Activated CD8-positive, alpha-beta memory T cell treated with anti-CD3 and anti-CD28 coated beads for 4 hours (primary cell): Measurements from ENCODE around the gene DISP3.

Experiments used
- DNase-seq, 2 donors: peaks; one replicate each; pipeline ENCODE4 v3.0.0-alpha.2; 2020; ENCODE audit warnings: low read depth in 2 of 2

Gene DISP3

DNA sequence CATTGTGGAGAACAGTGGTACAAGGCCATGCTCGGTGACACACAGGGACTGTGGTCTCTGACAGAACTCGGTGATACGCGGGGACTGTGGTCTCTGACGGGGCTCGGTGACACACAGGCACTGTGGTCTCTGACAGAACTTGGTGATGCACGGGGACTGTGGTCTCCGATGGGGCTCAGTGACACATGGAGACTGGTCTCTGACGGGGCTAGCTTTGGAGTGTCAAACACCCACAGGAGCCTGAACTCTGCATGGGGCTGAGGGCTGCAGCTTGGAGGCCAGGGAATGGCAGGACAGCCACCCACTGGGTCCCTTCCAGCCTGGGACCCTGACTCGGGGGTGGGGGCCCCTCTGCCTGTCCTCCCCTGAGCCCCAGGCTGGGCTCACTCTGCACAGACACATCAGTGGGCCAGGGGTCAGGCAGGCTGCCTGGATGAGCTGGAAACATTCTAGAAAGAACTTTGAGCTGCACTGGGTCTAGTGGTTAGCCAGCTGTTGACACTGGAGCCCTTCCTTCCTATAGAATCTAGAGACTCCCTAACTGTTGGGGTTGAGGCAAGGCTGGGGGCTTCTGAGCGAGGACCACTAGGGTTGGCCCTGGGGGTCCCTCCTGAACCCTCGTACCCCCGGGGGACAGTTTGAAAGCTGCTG is 49.8 kb downstream of the DISP3 start:
- no peak for DNase-seq

DNA sequence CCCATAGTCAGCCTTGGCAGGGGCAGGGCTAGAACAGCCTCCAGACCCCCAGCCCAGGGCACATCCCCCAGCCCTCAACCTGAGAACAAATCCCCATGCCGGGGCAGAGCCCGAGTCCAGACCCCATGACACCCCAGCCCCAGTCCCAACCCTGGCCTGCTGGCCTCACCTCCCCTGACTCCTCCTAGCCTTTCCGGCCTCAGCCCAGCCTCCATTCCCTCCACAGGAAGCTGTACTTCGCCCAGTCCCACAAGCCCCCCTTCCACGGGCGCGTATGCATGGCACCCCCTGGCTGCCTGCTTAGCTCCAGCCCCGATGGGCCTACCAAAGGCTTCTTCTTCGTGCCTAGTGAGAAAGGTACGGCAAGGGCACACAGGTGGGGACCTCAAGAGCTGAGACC is 50.4 kb downstream of the DISP3 start:
- no peak for DNase-seq

DNA sequence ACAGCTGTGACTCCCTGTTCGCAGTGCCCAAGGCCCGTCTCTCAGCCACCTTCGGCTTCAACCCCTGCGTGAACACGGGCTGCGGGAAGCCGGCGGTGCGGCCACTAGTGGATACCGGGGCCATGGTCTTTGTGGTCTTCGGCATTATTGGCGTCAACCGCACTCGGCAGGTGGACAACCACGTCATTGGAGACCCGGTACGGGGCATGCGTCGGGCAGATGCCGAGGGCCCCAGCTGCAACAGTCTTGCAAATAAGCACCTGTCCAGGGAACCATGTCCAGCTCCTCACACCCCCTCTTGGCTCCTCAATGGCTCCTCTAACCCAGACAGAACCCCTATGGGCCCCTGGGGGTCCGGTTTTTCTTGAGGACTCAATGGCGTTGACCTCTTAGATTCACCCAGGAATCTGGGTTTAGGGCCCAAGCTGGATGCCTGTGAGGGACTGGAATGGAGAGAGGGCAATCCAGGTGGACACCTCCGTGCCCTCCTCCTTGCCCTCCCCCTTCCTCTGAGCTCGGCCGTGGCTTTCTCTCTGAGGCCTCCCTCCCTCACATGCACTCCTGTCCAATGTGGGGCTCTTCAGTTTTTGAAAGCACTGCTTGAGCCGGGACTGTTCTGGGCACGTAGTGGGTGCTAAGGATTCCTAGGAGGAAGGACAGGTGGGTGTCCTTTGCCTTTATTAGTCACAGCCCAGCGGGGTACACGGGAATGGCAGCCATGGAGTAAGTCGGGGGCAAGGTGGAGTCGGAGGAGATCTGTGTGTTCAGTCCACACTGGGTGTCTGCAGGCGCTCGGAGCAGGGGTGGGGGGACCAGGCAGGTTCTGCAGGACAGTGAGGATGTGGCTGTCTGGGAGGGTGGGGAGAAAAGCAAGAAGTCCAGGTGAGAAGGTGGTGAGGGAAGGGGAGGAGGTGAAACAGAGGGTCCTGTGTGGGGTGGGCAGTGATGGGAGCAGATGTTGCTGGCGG is 51.1 kb downstream of the DISP3 start:
- DNase-seq = no peak

DNA sequence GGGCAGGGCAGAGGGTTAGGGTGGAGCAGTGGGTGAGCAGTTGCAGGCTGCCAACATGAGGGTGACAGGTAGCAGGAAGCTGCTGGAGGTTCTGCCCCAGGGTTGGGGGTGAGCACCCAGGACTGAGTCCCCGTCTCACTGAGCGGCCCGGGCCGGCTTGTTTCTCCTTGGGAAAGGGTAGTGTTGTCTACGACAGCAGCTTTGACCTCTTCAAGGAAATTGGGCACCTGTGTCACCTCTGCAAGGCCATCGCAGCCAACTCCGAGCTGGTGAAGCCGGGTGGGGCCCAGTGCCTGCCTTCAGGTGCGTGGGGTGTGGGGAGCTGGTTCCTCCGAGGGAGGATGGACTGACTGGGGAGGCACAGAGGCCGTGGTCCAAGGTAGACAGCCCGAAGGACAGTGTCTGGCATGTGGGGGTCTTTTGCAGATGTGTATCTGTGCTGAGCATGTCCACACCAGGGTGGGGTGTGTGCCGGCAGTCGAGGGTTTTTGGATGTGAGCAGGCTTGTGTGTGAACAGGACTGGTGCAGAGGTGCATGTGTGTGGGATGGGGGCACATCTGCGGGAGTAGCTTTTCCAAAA is 51.9 kb downstream of the DISP3 start:
- DNase-seq = no peak

DNA sequence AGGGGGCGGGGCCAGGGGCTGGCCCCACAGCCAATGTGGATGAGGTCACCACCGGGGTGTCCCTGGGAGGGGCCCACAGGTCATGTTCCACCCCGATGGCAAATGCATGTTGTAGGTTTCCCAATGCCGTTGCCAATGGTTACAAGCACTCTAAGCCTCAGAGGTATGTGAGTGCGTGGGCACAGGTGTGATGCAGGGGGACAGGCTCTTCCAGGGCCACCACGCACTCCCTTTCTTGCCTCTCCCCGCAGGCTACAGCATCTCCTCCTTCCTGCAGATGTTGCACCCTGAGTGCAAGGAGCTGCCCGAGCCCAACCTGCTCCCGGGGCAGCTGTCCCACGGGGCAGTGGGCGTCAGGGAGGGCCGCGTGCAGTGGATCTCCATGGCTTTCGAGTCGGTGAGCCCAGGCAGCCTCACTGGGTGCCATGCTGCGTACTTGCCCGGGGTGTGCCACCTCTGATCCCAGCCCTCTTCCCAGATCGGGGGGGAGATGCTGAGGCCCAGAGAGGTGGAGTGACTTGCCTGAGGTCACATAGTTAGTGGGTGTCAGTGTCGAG is 52.4 kb downstream of the DISP3 start:
- no peak for DNase-seq

DNA sequence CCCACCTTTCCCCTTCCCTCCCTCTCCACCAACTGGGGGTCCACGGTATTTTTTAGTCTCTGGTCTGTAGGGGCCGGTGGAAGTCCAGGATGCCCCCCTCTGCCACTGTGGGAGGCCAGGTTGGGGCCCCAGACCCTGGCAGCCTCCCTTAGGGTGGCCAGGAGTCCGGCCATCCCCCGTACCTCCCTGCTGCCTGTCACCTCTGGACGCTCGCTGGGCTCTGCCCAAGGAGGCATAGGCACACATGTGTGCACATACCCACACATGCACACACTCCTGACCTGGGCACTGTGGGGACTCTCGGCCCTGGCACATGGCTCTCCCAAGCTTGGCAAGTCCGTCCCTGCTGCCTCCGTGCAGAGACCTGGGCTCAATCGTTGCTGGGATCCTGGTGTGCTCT is 53.0 kb downstream of the DISP3 start:
- no peak for DNase-seq

DNA sequence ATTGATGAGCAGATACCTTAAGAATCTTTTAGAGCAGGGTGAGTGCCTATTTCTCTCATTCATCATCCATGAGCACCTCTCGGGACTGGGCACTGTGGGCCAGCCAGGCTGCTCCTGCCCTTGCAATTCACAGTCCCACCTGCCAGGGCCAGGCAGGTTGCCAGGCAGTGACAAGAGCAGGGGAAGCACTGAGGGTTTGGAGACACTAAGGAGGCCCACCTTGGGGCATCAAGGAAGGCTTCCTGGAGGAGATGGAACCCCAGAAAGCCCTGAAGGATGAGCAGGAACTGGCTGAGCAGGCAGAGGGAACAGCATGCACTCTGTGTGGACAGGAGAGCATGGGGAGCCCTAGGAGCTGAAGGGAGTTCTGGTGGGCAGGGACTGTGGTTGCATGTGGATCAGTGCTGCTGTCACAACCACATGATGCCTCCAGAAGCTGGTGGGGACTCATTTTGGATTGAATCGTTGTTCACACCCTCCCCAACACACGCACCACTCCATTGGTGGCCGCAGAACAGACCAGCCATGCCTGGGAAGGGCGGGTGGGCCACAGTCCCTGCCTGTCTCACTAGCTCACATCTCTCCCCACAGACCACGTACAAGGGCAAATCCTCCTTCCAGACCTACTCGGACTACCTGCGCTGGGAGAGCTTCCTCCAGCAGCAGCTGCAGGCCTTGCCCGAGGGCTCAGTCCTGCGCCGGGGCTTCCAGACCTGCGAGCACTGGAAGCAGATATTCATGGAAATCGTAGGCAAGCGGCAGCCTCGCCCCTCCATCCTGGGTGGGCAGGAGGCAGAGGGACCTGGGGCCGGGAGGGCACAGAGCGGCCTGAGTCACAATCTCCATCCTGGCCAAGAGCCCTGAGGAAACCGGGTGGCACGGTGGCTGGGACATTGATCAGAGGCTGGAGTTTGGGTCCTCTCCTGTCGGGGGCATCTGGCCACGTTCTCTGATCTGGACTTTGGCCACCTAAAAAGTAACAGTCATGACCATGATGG is 55.1 kb downstream of the DISP3 start:
- DNase-seq = no peak

DNA sequence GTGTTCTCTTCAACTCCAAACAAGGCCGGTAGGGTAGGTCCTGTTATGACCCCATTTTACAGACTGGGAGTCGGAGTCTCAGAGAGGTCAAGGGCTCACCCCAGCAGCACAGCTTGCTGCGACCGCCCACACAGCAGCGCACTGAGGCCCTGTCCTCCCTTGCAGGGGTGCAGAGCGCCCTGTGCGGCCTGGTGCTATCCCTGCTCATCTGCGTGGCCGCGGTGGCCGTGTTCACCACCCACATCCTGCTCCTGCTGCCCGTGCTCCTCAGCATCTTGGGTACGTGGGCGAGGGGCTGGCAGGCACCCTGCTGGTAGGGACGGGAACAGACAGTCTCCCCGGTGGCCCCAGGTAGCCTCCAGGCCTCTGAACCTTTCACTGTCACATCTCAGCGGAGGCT is 55.9 kb downstream of the DISP3 start:
- no peak for DNase-seq

DNA sequence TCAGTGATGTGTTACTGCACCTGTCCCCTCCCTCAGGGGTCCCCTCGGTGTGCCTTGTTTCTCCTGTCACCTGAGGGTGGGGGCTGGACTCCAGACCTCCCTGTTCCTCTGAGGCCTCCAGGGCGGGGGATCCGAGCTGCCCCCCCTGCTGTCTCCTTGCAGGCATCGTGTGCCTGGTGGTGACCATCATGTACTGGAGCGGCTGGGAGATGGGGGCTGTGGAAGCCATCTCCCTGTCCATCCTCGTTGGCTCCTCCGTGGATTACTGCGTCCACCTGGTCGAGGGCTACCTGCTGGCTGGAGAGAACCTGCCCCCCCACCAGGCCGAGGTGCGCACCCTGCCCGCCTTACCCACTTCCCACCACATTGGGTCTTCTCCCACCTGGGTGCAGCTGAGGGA is 56.4 kb downstream of the DISP3 start:
- no peak for DNase-seq

DNA sequence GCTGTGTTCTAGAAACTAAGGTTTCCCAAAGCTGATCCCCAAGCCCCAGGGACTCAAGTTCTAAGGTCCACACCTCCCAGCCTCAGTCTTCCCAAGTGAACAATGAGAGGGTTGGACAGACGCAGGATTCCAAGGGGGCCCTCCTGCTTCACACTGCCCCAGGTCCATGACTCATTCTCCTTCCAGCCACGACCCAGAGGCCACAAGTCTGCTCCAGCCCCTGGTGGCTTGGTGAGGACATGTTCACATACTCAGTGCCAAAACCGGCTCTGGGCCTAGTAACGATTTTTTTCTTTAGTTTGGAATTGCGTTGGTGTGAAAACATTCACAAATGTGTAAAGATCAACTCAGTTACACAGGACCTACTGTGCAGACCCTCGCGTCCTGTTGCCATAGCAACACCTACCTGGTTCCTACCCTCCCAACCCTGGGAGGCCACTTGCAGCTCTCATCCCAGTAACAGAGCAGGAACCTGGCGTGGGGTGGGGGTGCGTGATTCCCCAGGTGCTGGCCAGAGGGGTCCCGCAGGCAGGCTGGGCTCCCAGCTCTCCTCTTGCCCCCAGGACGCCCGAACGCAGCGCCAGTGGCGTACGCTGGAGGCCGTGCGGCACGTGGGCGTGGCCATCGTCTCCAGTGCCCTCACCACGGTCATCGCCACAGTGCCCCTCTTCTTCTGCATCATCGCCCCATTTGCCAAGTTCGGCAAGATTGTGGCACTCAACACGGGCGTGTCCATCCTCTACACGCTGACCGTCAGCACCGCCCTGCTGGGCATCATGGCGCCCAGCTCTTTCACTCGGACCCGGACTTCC is 57.0 kb downstream of the DISP3 start:
- DNase-seq = no peak

DNA sequence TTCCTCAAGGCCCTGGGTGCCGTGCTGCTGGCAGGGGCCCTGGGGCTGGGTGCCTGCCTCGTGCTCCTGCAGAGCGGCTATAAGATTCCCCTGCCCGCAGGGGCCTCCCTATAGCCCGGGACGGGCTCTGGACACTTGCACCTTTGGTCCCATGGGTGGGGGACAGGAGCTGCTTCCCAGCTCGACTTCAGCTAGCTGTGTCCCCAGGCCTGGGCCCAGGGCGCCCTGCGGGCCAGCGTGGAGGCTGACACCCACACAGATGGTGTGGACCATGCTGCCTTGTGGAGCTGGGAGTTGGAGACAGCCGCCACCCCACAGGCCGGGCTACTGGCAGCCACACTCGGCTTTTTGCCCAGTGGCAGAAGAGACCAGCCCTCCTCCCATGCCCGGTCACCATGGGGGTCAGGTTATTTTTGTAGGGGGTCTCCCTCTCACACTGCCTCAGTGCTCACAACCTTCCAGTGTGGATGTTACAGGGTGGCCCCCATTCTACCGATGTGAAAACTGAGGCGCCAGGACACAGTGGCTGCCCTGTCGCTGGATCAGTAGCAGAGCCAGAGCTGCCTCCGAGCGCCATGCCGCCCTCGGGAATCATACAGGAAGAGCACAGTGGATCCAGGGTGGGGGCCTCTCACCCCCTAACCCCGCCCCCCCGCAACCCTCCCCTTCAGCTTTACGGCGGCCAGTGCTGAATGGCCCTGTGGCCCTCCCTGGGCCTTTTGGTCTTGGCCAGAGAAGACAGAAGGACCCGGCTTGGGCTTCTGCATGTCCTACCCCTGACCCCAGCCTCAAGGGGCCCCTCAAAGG is 57.8 kb downstream of the DISP3 start:
- DNase-seq = no peak

DNA sequence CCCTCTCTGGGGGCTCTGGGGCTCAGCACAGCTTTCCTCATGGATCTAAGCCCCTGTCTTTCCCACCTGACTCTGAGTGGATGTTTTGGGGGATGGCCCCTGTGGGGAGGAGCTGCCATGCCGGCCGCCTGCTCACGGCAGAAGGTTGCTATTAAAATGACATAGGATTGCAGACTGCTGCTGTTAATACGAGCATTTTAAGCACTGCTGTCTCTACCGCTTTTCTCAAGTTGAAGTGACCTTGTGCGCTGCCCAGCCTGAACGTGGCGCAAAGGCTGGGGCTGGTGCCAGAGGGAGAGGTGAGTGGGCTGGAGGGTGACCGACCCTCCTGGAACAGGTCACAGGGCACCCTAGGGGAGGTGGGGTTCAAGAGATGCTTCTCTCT is 58.4 kb downstream of the DISP3 start:
- no peak for DNase-seq

DNA sequence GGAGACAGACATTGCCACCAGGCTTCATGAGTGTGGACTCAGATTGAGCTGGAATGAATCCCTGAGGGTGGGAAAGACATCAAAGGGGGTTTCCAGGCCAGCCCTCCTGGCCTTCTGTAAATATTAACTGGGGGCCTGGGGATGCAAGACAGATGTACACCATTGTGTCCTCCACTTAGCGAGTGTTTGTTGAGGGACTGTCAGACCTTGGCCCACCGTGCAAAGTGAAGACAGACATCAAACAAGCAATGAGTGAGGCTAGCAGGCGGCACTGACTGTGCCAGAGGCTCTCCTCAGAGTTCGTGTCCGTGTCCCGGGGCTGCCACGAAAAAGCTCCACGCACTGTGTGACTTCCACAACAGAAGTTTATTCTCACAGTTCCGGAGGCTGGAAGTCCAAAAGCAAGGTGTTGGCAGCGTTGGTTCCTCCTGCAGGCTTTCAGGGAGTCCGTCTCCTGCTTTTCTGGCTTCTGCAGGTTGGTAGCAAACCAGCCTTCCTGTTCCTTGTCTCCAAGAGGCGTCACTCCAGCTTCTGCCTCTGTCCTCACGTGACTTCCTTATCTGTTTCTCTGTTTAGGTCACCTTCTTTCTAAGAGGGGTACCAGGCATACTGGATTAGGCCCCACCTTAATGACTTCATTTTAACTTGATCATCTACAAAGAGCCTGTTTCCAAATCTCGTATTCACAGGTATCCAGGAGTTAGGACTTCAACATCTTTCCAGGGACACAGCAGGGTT is 59.1 kb downstream of the DISP3 start:
- no peak for DNase-seq

DNA sequence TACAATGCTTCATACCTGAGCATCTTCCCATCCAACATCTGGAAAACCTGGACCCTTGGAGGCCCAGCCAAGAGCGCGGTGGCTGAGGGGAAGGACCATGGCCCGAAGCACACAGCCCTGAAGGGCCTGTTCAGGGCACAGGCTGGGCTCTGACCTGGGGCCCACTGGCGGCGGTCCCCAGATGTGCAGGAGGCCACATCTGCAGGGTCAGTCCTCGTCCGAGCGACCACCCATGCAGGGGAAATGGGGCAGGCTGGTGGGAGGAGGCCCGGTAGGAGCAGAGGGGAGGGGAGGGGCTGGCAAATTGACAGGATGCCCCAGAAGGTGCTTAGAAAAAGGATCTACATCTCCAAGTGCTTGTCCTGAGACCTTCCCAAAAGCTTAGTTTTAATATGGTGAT is 59.9 kb downstream of the DISP3 start:
- DNase-seq = no peak

DNA sequence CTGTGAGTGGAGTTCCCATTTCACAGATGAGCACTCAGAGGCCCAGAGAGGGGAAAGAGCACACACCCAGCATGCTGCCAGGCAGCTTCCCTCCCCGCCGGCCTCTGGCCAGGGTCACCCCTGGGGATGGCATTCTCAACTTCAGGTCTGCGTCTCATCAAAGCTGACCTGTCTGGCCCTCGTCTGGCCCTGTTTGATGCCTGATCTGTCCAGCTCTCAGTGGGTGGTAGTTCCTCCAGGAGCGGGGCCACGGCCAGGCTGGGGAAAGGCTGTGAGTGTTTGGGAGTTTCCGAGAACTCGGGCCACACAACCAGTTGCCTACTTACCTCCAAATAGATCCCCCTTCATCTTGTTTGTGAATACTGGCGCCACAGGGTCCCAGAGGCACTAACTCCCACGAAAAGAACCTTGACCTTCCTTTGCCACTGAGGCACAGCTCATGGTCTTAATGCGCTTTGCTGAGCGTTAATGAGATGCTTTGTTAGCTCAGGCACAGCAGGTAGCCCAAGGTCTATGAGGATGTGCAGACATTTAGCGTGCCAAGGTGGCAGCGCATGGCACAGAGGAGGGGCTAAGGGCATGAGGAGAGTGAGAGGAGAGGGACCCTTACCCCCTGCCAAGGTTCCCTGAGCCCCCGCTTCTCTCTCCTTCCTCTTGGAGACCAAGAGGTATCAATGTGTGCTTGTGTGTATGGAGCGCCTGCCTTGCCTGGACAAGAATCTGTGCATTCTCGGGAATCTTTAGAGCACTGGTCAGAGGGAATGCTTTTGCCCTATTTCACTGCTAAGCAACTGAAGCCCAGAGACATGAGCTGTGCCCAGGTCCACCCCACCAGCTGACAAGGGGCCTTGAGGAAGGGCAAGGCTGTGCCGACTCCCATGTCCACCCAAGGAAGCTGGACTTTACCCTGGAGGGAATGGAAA is 61.2 kb downstream of the DISP3 start:
- DNase-seq = no peak

DNA sequence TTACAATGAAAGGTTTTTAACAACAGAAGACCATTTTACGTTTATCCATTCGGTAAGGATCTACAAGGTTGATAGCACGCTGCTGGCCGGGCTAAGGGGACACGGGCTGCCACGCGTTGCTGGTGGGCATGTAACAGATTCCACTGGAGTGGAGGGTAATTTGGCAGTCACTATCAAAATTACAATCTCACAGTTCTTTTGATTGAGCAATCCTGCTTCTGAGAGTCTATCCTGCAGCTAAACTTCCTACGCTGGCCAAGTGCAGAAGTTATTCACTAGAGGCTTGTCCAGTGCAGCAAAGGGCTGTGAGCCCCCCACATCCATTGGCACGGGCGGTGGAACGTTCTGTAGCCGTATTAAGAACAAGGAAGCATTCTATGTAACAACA is 61.8 kb downstream of the DISP3 start:
- DNase-seq = no peak

DNA sequence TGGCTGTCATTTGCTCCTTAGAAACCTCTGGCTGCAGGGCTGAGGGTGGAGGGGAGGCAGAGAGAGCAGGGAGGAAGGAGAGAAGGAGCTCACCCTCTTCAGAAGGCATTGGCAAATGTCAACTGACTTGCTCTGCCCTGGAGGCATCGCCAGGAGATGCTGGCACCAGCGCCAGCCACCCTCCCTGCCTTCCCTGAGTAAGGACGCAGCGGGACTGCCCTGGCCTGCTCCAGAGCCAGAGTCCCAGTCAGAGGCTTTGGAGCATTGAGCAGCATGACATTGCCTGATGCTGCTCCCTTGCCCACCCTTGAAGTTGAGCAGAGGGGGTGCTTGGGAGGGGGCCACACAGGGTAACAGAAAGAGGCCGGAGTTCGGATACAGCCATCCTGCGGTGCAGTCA is 62.3 kb downstream of the DISP3 start:
- DNase-seq = no peak

DNA sequence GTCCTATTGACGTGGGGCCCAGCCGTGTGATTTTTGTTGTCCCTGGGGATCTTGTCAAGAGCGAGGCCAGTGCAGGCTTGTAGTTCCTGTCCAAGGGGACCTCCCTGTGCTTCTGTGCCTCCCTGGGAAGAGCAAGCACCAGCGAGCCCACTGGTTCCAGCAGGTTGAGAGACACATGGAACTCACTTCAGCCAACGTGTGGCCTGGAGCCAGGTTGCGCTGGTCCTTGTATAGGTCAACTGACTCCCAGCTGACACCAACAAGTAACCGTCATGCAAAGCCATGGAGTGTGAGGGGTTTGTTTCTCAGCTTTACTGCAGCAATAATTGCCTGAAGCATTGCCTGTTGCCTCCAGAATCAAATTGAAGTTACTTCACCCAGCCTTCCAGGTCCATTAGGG is 63.0 kb downstream of the DISP3 start:
- no peak for DNase-seq
